Activated gamma-delta T cell treated with Interleukin-2 at 50 U/mL for 16 hours (primary cell): Measurements from ENCODE around the gene DLX5.

Source experiments
- DNase-seq: peaks from one replicate; pipeline ENCODE4 v3.0.0-alpha.2; 2020

DLX5 gene

GRCh38 chr7:96987719-96988118, 36.9 kb downstream of the DLX5 start:
- no peak for DNase-seq

DNA sequence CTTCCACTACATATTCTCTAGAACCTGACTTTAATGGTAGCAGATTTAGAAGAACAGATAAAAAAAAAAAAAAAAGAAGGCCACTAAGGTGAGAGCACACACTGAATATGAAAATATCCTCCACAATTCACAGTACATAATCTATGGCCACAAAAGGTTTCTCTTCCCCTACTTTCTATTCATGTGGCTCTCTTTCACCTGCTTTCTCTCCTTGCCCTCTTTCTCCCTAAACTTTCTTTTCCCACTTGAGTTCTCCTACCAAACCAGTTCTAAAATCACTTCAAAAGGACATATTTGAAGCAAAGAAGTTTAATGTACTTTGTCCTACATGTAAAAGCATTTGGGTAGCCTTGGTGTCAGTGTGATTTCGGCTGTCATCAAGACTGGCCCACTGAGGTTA, 37.7 kb downstream of the DLX5 start:
- no peak for DNase-seq

DNA sequence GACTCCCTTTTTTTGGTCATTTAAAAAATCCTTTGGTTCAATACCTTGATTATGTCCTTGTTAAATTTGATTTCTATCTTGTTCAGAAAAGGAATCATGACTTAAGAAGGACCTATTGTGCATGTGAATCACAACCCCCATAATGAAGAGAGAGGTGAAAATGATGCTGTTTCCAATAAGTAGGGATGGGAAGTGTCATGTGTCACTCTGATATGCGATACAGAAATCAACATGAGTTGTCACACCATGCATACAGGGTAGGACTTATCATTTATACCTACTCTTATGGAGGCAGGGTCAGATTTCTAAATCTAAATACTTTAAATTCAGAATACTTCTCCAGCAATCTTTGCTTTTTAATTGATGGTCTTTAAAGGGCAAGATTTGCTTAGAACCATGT, 38.6 kb downstream of the DLX5 start:
- DNase-seq = no peak

GRCh38 chr7:96982586-96982985, 42.0 kb downstream of the DLX5 start:
- DNase-seq = no peak

- DNase-seq = no peak
Measured at GRCh38 chr7:96979551-96980276, 44.9 kb downstream of the DLX5 start.

- DNase-seq = no peak
Measured at GRCh38 chr7:96977445-96977844, 47.2 kb downstream of the DLX5 start.

DNA sequence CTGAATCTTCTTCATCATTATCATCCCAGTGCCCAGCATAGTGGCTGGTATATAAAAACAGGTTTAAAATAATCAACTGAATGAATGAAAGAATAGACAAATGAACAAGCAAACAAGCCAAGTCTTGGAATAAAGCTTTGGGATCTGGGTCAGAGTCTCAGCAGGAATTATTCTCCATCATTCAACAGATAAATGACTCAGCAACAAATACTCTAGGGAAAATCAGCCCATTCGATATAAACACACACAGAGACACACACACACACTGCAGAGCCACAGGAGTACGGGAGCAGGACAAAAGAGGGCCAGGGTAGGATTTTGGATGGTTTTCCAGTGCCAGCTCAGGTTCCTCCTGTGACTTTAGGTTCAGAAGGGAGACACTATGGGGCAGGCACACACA, 48.5 kb downstream of the DLX5 start:
- no peak for DNase-seq

DNA sequence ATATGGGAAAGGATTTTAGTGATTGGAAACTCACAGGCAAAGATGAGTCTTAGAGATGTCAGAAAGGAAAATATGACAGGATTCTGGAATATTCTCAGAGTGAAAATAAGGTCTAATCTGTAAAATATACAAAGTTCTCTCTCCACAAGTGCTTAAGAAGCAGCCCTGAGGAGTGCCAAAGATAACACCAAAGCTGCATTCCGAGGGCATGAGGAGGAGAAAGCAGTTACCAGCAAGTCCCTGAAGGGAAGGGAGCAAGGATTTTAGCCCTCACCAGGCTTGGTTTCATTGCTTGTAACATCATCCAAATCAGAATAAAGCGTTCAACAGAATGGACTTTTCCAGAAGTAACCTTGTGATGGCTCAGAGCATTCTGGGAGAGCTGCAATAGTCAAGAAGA, 50.6 kb downstream of the DLX5 start:
- DNase-seq = no peak

- no peak for DNase-seq
Measured at GRCh38 chr7:96970739-96971138, 53.9 kb downstream of the DLX5 start.
